T-helper 9 cell (primary cell): ENCODE results near the gene C1orf115.
"Not testable (repeated sequence)": the region's sequence is repeated elsewhere in the genome, so short reads cannot be mapped to it uniquely, and the experiment has no call there.

Source experiments
- DNase-seq: peaks from one replicate; pipeline ENCODE4 v3.0.0-alpha.2; 2020
- total RNA-seq, 2 donors: gene quantifications; one replicate each; lab custom pipeline; 2026; lab: John Stamatoyannopoulos, UW

C1orf115 gene
- total RNA-seq: 3.6 to 4.8 reads per million in 2 donors

- peak; percentile 65 for DNase-seq
These were observed at the start of gene C1orf115 for GRCh38 chr1:220690140-220691052. Gene C1orf115, plus strand, starts transcription at chr1:220690363. Its CDS starts 40 bp downstream, at chr1:220690403.

- DNase-seq: no peak
These were observed 47.9 kb upstream of the C1orf115 start for GRCh38 chr1:220642285-220642684.

- DNase-seq: no peak
These were observed 37.2 kb upstream of the C1orf115 start for GRCh38 chr1:220652995-220653394.

GRCh38 chr1:220655509-220655908 lies 34.7 kb upstream of the C1orf115 start:
- DNase-seq: no peak

GRCh38 chr1:220655961-220656740 lies 34.0 kb upstream of the C1orf115 start:
- no peak for DNase-seq

GRCh38 chr1:220666349-220666748 lies 23.8 kb upstream of the C1orf115 start:
- no peak for DNase-seq

GRCh38 chr1:220669005-220669404 lies 21.2 kb upstream of the C1orf115 start:
- DNase-seq: no peak

GRCh38 chr1:220670365-220670764 lies 19.8 kb upstream of the C1orf115 start:
- DNase-seq: no peak

- DNase-seq: no peak
These were observed 16.2 kb upstream of the C1orf115 start for GRCh38 chr1:220673921-220674320.

GRCh38 chr1:220677251-220677650 lies 12.9 kb upstream of the C1orf115 start:
- DNase-seq: no peak

GRCh38 chr1:220680085-220680687 lies 10.0 kb upstream of the C1orf115 start:
- DNase-seq: no peak

GRCh38 chr1:220681220-220681880 lies 8.8 kb upstream of the C1orf115 start:
- no peak for DNase-seq

- DNase-seq: no peak
These were observed 7.1 kb upstream of the C1orf115 start for GRCh38 chr1:220682901-220683576.

- not testable (repeated sequence) for DNase-seq
These were observed 6.4 kb upstream of the C1orf115 start for GRCh38 chr1:220683716-220684115.

GRCh38 chr1:220684890-220685289 lies 5.3 kb upstream of the C1orf115 start:
- DNase-seq: no peak

- no peak for DNase-seq
These were observed 4.3 kb upstream of the C1orf115 start for GRCh38 chr1:220685879-220686278.

GRCh38 chr1:220687809-220688208 lies 2.4 kb upstream of the C1orf115 start:
- no peak for DNase-seq

GRCh38 chr1:220689666-220690065 lies 497 bp upstream of the C1orf115 start:
- no peak for DNase-seq

- no peak for DNase-seq
These were observed 1.0 kb downstream of the C1orf115 start for GRCh38 chr1:220691053-220691684.

GRCh38 chr1:220692436-220693228 lies 2.5 kb downstream of the C1orf115 start:
- DNase-seq: no peak
